ENCODE data around the gene ERICH4.

DNA sequence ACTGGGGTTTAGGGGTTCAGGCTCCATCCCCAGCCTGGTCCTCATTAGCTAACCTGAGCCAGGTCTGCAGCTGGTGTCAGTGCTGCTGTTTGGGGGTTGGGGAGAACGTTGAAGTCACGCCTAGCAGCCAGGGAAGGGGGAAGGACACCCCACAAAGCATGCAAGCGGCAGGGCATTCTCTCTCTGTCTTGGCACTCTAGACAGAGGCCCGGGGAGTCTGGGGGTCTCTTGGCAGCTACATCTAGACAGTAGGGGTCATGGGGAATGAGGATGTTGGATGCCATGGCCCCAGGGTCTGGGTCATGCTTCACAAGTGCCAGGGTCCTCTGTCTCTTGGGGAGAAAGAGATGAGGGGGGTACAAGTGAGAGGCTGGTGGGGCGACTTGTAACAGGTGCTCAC, 2.6 kb downstream of the ERICH4 start:
- TF ChIP-seq, protein P1, sequence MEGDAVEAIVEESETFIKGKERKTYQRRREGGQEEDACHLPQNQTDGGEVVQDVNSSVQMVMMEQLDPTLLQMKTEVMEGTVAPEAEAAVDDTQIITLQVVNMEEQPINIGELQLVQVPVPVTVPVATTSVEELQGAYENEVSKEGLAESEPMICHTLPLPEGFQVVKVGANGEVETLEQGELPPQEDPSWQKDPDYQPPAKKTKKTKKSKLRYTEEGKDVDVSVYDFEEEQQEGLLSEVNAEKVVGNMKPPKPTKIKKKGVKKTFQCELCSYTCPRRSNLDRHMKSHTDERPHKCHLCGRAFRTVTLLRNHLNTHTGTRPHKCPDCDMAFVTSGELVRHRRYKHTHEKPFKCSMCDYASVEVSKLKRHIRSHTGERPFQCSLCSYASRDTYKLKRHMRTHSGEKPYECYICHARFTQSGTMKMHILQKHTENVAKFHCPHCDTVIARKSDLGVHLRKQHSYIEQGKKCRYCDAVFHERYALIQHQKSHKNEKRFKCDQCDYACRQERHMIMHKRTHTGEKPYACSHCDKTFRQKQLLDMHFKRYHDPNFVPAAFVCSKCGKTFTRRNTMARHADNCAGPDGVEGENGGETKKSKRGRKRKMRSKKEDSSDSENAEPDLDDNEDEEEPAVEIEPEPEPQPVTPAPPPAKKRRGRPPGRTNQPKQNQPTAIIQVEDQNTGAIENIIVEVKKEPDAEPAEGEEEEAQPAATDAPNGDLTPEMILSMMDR (conservative IDR thresholded peaks at IDR 0.05) = no peak
- TF ChIP-seq ZFX (IDR thresholded peaks at IDR 0.05) = no peak
